Measurements from ENCODE around the gene NOTO. TPM values are rescaled to one million over a fixed set of nuclear protein-coding genes. Genes with fewer than 3 reads are reported as not detected.
A peak's percentile ranks its signal among the peaks of the same experiment; 100 is the strongest.

Gene NOTO
- total RNA-seq, 6 experiments from 2014 or later = not detected

- no peak for DNase-seq
- Histone ChIP-seq H3K27ac (no peak overlapping the region), H3K27me3 (no peaks in the 10 kb centered on the region), H3K9me3 (no peaks in the 10 kb centered on the region), H3K36me3 (no peaks in the 10 kb centered on the region), H3K4me3 (no peak overlapping the region), H3K4me1 (peaks cover 0 to 17% (median 2%) of the 10 kb centered on the region in 4 donors)
- no peak for ATAC-seq
- intact Hi-C loops (cut with DNase I) = loop anchor here (10.0 kb wide), 1 partner anchor 279 kb away; no protein-coding TSS in a partner anchor
- TF ChIP-seq POLR2A (IDR thresholded peaks at IDR 0.05) (no peak), CTCF (IDR thresholded peaks at IDR 0.05) (no peak)
- 91% methylated on average over 7 of the region's 7 CpGs for WGBS (ENCODE audit: insufficient coverage, low coverage, low lambda C conversion rate, missing lambda C conversion rate)
These were observed 28.6 kb upstream of the NOTO start for GRCh38 chr2:73173781-73174180.

- intact Hi-C loops (cut with DNase I) = loop anchor here (10.0 kb wide), 1 partner anchor 279 kb away; no protein-coding TSS in a partner anchor
These were observed 28.1 kb upstream of the NOTO start for GRCh38 chr2:73174244-73174643.

GRCh38 chr2:73174941-73175662 is 27.3 kb upstream of the NOTO start:
- no peak for ATAC-seq
- Histone ChIP-seq H3K9me3 (no peaks in the 10 kb centered on the region), H3K4me3 (peak overlapping the region; percentile 41 to 46 (median 45)), H3K27ac (no peak overlapping the region), H3K36me3 (no peaks in the 10 kb centered on the region), H3K4me1 (peaks cover 0 to 17% (median 2%) of the 10 kb centered on the region in 4 donors), H3K27me3 (no peaks in the 10 kb centered on the region)
- WGBS (ENCODE audit: insufficient coverage, low coverage, low lambda C conversion rate, missing lambda C conversion rate) = 30% methylated on average over 7 of the region's 25 CpGs
- intact Hi-C loops (cut with DNase I) = loop anchor here (10.0 kb wide), 1 partner anchor 280 kb away; no protein-coding TSS in a partner anchor
- TF ChIP-seq POLR2A (IDR thresholded peaks at IDR 0.05) = no peak
- no peak for TF ChIP-seq CTCF (IDR thresholded peaks at IDR 0.05)
- no peak for DNase-seq

More at GRCh38 chr2:73174244-73174643, 28.1 kb upstream of the NOTO start:
- Histone ChIP-seq H3K27me3 (no peaks in the 10 kb centered on the region), H3K4me3 (no peak overlapping the region), H3K4me1 (peaks cover 0 to 17% (median 2%) of the 10 kb centered on the region in 4 donors), H3K9me3 (no peaks in the 10 kb centered on the region), H3K27ac (no peak overlapping the region), H3K36me3 (no peaks in the 10 kb centered on the region)
- no peak for DNase-seq
- WGBS (ENCODE audit: insufficient coverage, low coverage, low lambda C conversion rate, missing lambda C conversion rate) = 93% methylated on average over 6 of the region's 10 CpGs
- no peak for ATAC-seq
- no peak for TF ChIP-seq POLR2A (IDR thresholded peaks at IDR 0.05)

GRCh38 chr2:73175663-73176204 is 26.6 kb upstream of the NOTO start:
- WGBS (ENCODE audit: insufficient coverage, low coverage, low lambda C conversion rate, missing lambda C conversion rate) = 0% methylated on average over 3 of the region's 59 CpGs
- Histone ChIP-seq H3K27me3 (no peaks in the 10 kb centered on the region), H3K9me3 (no peaks in the 10 kb centered on the region), H3K36me3 (no peaks in the 10 kb centered on the region), H3K4me1 (peaks cover 0 to 17% (median 2%) of the 10 kb centered on the region in 4 donors), H3K4me3 (peak overlapping the region; percentile 41 to 46 (median 45)), H3K27ac (peak overlapping the region in 1 of 3 donors; percentile 7)
- intact Hi-C loops (cut with DNase I) = loop anchor here (10.0 kb wide), 1 partner anchor 281 kb away; no protein-coding TSS in a partner anchor
- TF ChIP-seq CTCF (IDR thresholded peaks at IDR 0.05) = peak in 1 of 4 donors; percentile 10
- TF ChIP-seq POLR2A (IDR thresholded peaks at IDR 0.05) = peak; percentile 27
- peak; percentile 40 to 55 (median 54) for ATAC-seq
- DNase-seq = peak; percentile 84 to 93 (median 86)

Data from right lobe of liver (tissue), 6 donors.